NT2/D1 (cell line): ENCODE results near the gene KCNQ1.

ENCODE experiments used
- SUZ12 ChIP-seq: IDR thresholded peaks from 2 replicates; pipeline ENCODE4 v1.6.1; 2011; ENCODE audit not compliant: insufficient read length, insufficient read depth; ENCODE audit errors: extremely low read depth
- YY1 ChIP-seq: IDR thresholded peaks from 2 replicates; pipeline ENCODE4 v1.6.1; 2011; ENCODE audit not compliant: insufficient read length, insufficient read depth
- ZNF274 ChIP-seq: IDR thresholded peaks from 2 replicates; pipeline ENCODE4 v1.6.1; 2011; ENCODE audit warnings: mild to moderate bottlenecking, low read depth, low read length

DNA sequence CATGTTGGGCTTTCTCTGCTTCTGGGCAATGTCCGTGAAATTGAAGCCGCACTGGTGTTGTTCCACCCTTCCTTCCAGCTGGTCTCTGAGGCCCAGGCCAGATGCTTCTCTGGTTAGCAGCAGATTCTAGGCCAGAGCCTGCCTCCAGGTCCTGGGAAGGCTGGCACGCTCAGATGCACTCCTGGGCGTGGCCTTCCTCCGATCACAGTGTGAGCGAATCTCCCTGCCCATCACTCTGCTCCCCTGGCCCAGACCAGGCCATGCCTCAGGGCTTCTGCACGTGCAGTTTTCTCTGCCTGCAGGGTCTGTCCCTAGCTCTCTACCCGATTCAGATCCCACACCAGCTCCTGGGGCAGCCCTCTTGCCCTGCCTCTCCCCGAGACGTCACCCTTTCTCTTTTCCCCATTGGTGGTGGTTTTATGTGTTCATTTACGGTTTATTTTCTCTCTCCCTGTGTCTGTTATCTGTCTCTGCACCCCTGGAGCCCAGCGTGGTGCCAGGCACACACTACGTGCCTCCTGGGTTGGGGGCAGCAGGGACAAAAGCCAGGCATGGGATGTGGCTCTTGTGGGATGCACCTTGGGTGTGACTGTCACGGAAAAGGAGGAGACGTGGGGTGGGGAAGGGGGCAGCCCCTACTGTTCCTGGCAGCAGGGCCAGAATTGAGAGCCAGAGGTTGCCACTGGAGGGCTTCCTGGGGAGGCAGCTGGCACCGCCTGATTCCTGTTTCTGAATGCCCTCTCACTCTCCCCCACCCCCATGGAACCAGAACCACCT lies 66.0 kb downstream of the KCNQ1 start:
- TF ChIP-seq YY1, result no peak
- no peak for TF ChIP-seq SUZ12
- TF ChIP-seq ZNF274, result no peak
